GM18520 (cell line): ENCODE data around the gene BAIAP3.
"Not testable (repeated sequence)": the region's sequence is repeated elsewhere in the genome, so short reads cannot be mapped to it uniquely, and the experiment has no call there.

Experiments used
- ATAC-seq: cut with Tn5 transposase; IDR thresholded peaks from one replicate; pipeline ENCODE4 v1.9.1; 2021; ENCODE audit not compliant: unreplicated experiment

BAIAP3 gene

GRCh38 chr16:1315081-1316032, 18.1 kb upstream of the BAIAP3 start:
- no peak for ATAC-seq

- ATAC-seq, result no peak
These were observed 17.4 kb upstream of the BAIAP3 start for GRCh38 chr16:1316033-1316405.

GRCh38 chr16:1317479-1318267, 15.8 kb upstream of the BAIAP3 start:
- ATAC-seq, result no peak

- ATAC-seq, result no peak
These were observed 15.2 kb upstream of the BAIAP3 start for GRCh38 chr16:1318268-1318545.

- ATAC-seq, result no peak
These were observed 14.4 kb upstream of the BAIAP3 start for GRCh38 chr16:1319041-1319440.

- ATAC-seq, result no peak
These were observed 13.3 kb upstream of the BAIAP3 start for GRCh38 chr16:1320097-1320496.

GRCh38 chr16:1320658-1321240, 12.7 kb upstream of the BAIAP3 start:
- ATAC-seq, result no peak

GRCh38 chr16:1322407-1322806, 11.0 kb upstream of the BAIAP3 start:
- ATAC-seq, result no peak

GRCh38 chr16:1323296-1324239, 9.9 kb upstream of the BAIAP3 start:
- ATAC-seq, result no peak

GRCh38 chr16:1324286-1324826, 9.1 kb upstream of the BAIAP3 start:
- no peak for ATAC-seq

GRCh38 chr16:1325261-1325660, 8.2 kb upstream of the BAIAP3 start:
- no peak for ATAC-seq

- no peak for ATAC-seq
These were observed 7.6 kb upstream of the BAIAP3 start for GRCh38 chr16:1325673-1326371.

- ATAC-seq, result no peak
These were observed 7.1 kb upstream of the BAIAP3 start for GRCh38 chr16:1326391-1326790.

GRCh38 chr16:1326946-1327618, 6.4 kb upstream of the BAIAP3 start:
- ATAC-seq, result no peak

- ATAC-seq, result no peak
These were observed 5.9 kb upstream of the BAIAP3 start for GRCh38 chr16:1327619-1327947.

- ATAC-seq, result not testable (repeated sequence)
These were observed 5.3 kb upstream of the BAIAP3 start for GRCh38 chr16:1328136-1328535.

- not testable (repeated sequence) for ATAC-seq
These were observed 4.5 kb upstream of the BAIAP3 start for GRCh38 chr16:1328961-1329360.

GRCh38 chr16:1330260-1330914, 3.1 kb upstream of the BAIAP3 start:
- no peak for ATAC-seq
